K562 (cell line): ENCODE results near the gene DGCR8. TPM values are rescaled to one million over a fixed set of nuclear protein-coding genes. Genes with fewer than 3 reads are reported as not detected.

Source experiments
- ATAC-seq: fragments of 200-7000 bp; cut with Tn5 transposase; 3 replicates; pipeline ENCODE4 v1.9.1; 2020; ENCODE audit warnings: moderate library complexity
- BruUV-seq: library from RNA; stranded (reverse); fragments of 400-500 nt; replicated peaks from 2 replicates; lab custom pipeline; 2021; lab: Mats Ljungman, UMichigan
- CTCF ChIA-PET: fragments of 300-600 bp; formaldehyde crosslinking; extraction: SDS; loops from one replicate; lab custom pipeline; 2021; ENCODE audit warnings: low intra/inter-chr PET ratio; lab: Yijun Ruan, JAX
- POLR2A ChIA-PET: fragments of 300-600, 350-650 bp; sonication (Branson Sonifier 250); formaldehyde crosslinking; extraction: SDS; loops from one replicate; lab custom pipeline; 2021; ENCODE audit warnings: antibody characterized with exemption, inconsistent platforms; lab: Yijun Ruan, JAX
- DNase-seq, 4 experiments: peaks; one replicate each; pipeline versions ENCODE4 v3.0.0 to v3.0.0-alpha.2; 2011 to 2018; ENCODE audit warnings: low spot score in 3 of 4, mixed read lengths in 3 of 4; ENCODE audit errors: extremely low read depth in 1 of 4
- FAIRE-seq: peaks from 2 replicates; lab custom pipeline; 2011; peaks lifted over from hg19 to GRCh38; lab: Jason Lieb, UNC
- H2AFZ ChIP-seq: 2 replicates; pipeline ENCODE4 v1.6.0; 2011; ENCODE audit warnings: low read depth, low read length, control low read depth, inconsistent platforms
- H3K27ac ChIP-seq: fragments of 200-600 bp; 3 replicates; pipeline ENCODE4 v1.8.0; 2011; ENCODE audit warnings: low read depth, mild to moderate bottlenecking, control low read depth, inconsistent platforms, low read length, moderate library complexity, mixed read lengths; ENCODE audit errors: extremely low read depth
- H3K27me3 ChIP-seq, 2 experiments: fragments of 300-600 bp in 1 of 2; 2 replicates in 1 of 2; 3 replicates in 1 of 2; pipeline versions ENCODE4 v1.6.0 to v1.8.0; 2011; ENCODE audit warnings: inconsistent platforms in 2 of 2, low read length in 2 of 2, mild to moderate bottlenecking in 1 of 2, mixed read lengths in 1 of 2, moderate library complexity in 1 of 2; ENCODE audit not compliant: control insufficient read depth in 2 of 2, insufficient read depth in 2 of 2
- H3K36me3 ChIP-seq: fragments of 300-600 bp; 3 replicates; pipeline ENCODE4 v1.8.0; 2011; ENCODE audit warnings: mild to moderate bottlenecking, low read length, inconsistent platforms; ENCODE audit not compliant: control insufficient read depth, insufficient read depth
- H3K4me1 ChIP-seq, 2 experiments: fragments of 200-600 bp in 1 of 2; replicated peaks in 1 of 2; 2 replicates in 1 of 2; 3 replicates in 1 of 2; pipeline versions ENCODE4 v1.5.1 to v1.8.0; 2011; ENCODE audit warnings: inconsistent platforms in 2 of 2, low read length in 2 of 2, mild to moderate bottlenecking in 1 of 2, mixed read lengths in 1 of 2, moderate library complexity in 1 of 2; ENCODE audit not compliant: control insufficient read depth in 2 of 2, insufficient read depth in 2 of 2
- H3K4me2 ChIP-seq: 2 replicates; pipeline ENCODE4 v1.6.1; 2011; ENCODE audit warnings: low read length, control low read depth, inconsistent platforms, mixed read lengths; ENCODE audit not compliant: insufficient read depth
- H3K4me3 ChIP-seq: fragments of 200-600 bp; sonication (generic), shearing (Covaris generic); 2 replicates; pipeline ENCODE4 v1.5.1; 2016; ENCODE audit warnings: control low read depth, inconsistent platforms
- H3K79me2 ChIP-seq: fragments of 200-600 bp; 3 replicates; pipeline ENCODE4 v1.8.0; 2011; ENCODE audit warnings: low read length, inconsistent platforms; ENCODE audit not compliant: control insufficient read depth, insufficient read depth
- H3K9ac ChIP-seq, 2 experiments: 2 replicates each; pipeline versions ENCODE4 v1.6.0 to v1.6.1; 2011; ENCODE audit warnings: low read depth in 2 of 2, low read length in 2 of 2, control low read depth in 1 of 2, inconsistent platforms in 1 of 2, mild to moderate bottlenecking in 1 of 2, mixed read lengths in 1 of 2; ENCODE audit not compliant: insufficient read depth in 1 of 2
- H3K9me1 ChIP-seq: one replicate; pipeline ENCODE4 v1.6.0; 2011; ENCODE audit warnings: inconsistent platforms, mild to moderate bottlenecking, low read length, moderate library complexity; ENCODE audit not compliant: control insufficient read depth, insufficient read depth
- H3K9me3 ChIP-seq: replicated peaks from 2 replicates; pipeline ENCODE4 v1.5.1; 2011; ENCODE audit warnings: low read depth, low read length, inconsistent platforms; ENCODE audit not compliant: control insufficient read depth, insufficient read depth
- H4K20me1 ChIP-seq: replicated peaks from 2 replicates; pipeline ENCODE4 v1.6.1; 2011; ENCODE audit warnings: low read length, inconsistent platforms, mixed read lengths; ENCODE audit not compliant: control insufficient read depth, insufficient read depth
- CSDE1 ChIP-seq, 2 experiments: fragments of 450-650 bp; IDR thresholded peaks; 2 replicates each; pipeline ENCODE4 v1.6.1; 2016; ENCODE audit warnings: mild to moderate bottlenecking in 1 of 2
- GTF3C2 ChIP-seq: IDR thresholded peaks from 3 replicates; pipeline ENCODE4 v1.6.1; 2011; ENCODE audit warnings: borderline replicate concordance, mild to moderate bottlenecking, moderate library complexity; ENCODE audit not compliant: insufficient read length; ENCODE audit errors: extremely low read depth
- MAFF ChIP-seq: IDR thresholded peaks from 2 replicates; pipeline ENCODE4 v1.6.1; 2012; ENCODE audit warnings: low read length, improper control_type of control experiment
- MAFK ChIP-seq: IDR thresholded peaks from 2 replicates; pipeline ENCODE4 v1.6.1; 2011; ENCODE audit warnings: low read length, improper control_type of control experiment
- MLX ChIP-seq, 2 experiments: fragments of 450-650 bp in 1 of 2; sonication (generic) in 1 of 2; formaldehyde crosslinking; conservative IDR thresholded peaks; 2 replicates each; pipeline versions ENCODE4 v1.4.0 to v1.8.1; 2020 to 2022; ENCODE audit warnings: mild to moderate bottlenecking in 1 of 2, missing genetic modification reagents in 1 of 2
- SETDB1 ChIP-seq: IDR thresholded peaks from one replicate; pipeline ENCODE4 v1.6.1; 2012; ENCODE audit warnings: low read length, control low read depth, inconsistent platforms
- SRF ChIP-seq, 2 experiments: fragments of 250-450, 450-650 bp in 1 of 2; sonication (Bioruptor Pico) in 1 of 2; sonication (generic) in 1 of 2; formaldehyde crosslinking; IDR thresholded peaks; 2 replicates each; pipeline versions ENCODE4 v1.5.0 to v1.5.1; 2020 to 2022; ENCODE audit warnings: mild to moderate bottlenecking in 1 of 2, missing genetic modification reagents in 1 of 2
- TBL1XR1 ChIP-seq, 2 experiments: IDR thresholded peaks; 2 replicates each; pipeline ENCODE4 v1.6.1; 2012; ENCODE audit warnings: improper control_type of control experiment in 2 of 2, low read length in 2 of 2, mild to moderate bottlenecking in 1 of 2
- ZNF318 ChIP-seq, 2 experiments: fragments of 450-650 bp; IDR thresholded peaks; 2 replicates each; pipeline ENCODE4 v1.6.1; 2016; ENCODE audit warnings: mild to moderate bottlenecking in 2 of 2, borderline replicate concordance in 1 of 2, low read depth in 1 of 2, moderate library complexity in 1 of 2
- WGBS: fragments of 100-300 bp; shearing (Covaris generic); methylation state at CpG from one replicate; pipeline ENCODE4 v1.1.6; 2016; ENCODE audit warnings: low coverage, mixed read lengths; ENCODE audit not compliant: insufficient coverage; ENCODE audit errors: missing lambda C conversion rate; 5-methylcytosine and 5-hydroxymethylcytosine counted together
- in situ Hi-C: fragments of 300-500 bp; cut with MboI; formaldehyde crosslinking; loops from 4 replicates; pipeline ENCODE4 v1.15.0; 2018; ENCODE audit warnings: inconsistent platforms, mixed read lengths
- intact Hi-C: fragments of 100-400 bp; cut with micrococcal nuclease; formaldehyde crosslinking; loops from 2 replicates; pipeline ENCODE4 v1.14.2; 2022
- polyA plus RNA-seq, 8 experiments: library from polyadenylated mRNA; depleted of rRNA in 4 of 8; stranded (reverse) in 5 of 8; unstranded in 3 of 8; fragments of >200 nt; fragmentation: Nextera tagmentation in 2 of 8; fragmentation: Illumina TruSeq in 1 of 8; extraction: Ambion mirVana in 2 of 8; extraction: Trizol in 1 of 8; gene quantifications; 2 replicates each; pipeline versions ENCODE4 v1.2.1 to v1.2.3, GENCODE V29; 2011 to 2014; ENCODE audit warnings: inconsistent platforms in 1 of 8, missing spikeins in 1 of 8
- total RNA-seq, 7 experiments: library from RNA; depleted of rRNA in 6 of 7; stranded (reverse); fragments of >200 nt in 6 of 7; fragmentation: Illumina TruSeq in 2 of 7; extraction: Trizol in 2 of 7; gene quantifications; 2 replicates each; pipeline versions ENCODE4 v1.2.1 to v1.2.3, GENCODE V29; 2011 to 2021; ENCODE audit warnings: low replicate concordance in 1 of 7

DGCR8 gene
- total and polyA plus RNA-seq, 9 of the 15 experiments (the other 6 are each of a cell fraction or from before 2014, with no cell fraction given), result 5.9 to 144 (median 80.1) TPM

- POLR2A ChIA-PET, result interaction anchor here (0.6 to 19.4 kb wide), 17 partner anchors 5 to 859 kb away, joined by 3 to 513 read pairs (median 3); partner anchors contain the start of genes RANBP1, TANGO2 and TRMT2A
- no peak overlapping the region for H2AFZ ChIP-seq
- TF ChIP-seq TBL1XR1 (IDR thresholded peaks at IDR 0.05; ENCODE audit: low read length in 2 of 2), result 0 out of 4 replicates have a peak, but pooled peaks of 1 of the 2 experiments have one; percentile 15
- TF ChIP-seq ZNF318 (IDR thresholded peaks at IDR 0.05; ENCODE audit: borderline replicate concordance in 1 of 2, low read depth in 1 of 2), result no peak
- TF ChIP-seq SETDB1, result peak; percentile 38
- no peak for TF ChIP-seq MLX (CRISPR knock-in tag; conservative IDR thresholded peaks at IDR 0.05)
- 0 out of 4 replicates have a peak, but pooled peaks of 1 of the 2 experiments have one; percentile 20 for TF ChIP-seq SRF (CRISPR knock-in tag; IDR thresholded peaks at IDR 0.05)
- no peak for TF ChIP-seq CSDE1 (IDR thresholded peaks at IDR 0.05)
- no peak for TF ChIP-seq MAFF
- TF ChIP-seq GTF3C2, result no peak
- TF ChIP-seq MAFK, result 0 out of 2 replicates have a peak, but pooled peaks have one; percentile 2
These were observed 8.2 kb downstream of the DGCR8 start for GRCh38 chr22:20088263-20088648.

More at GRCh38 chr22:20088263-20088648, 8.2 kb downstream of the DGCR8 start:
- BruUV-seq, result no TSS peak
- peaks cover 9% of the 10 kb centered on the region for H3K9me1 ChIP-seq
- no peak for ATAC-seq
- CTCF ChIA-PET, result no interaction called here
- DNase-seq, result no peak
- H3K27me3 ChIP-seq, result no peaks in the 10 kb centered on the region
- H3K9ac ChIP-seq, result peak overlapping the region in 1 of 2 experiments; percentile 53; a peak in 2 of 4 replicates
- intact Hi-C loops (no loop called here), in situ Hi-C loops (loop anchor here (5.0 kb wide), 1 partner anchor 116 kb away; no protein-coding TSS in a partner anchor)
- H3K36me3 ChIP-seq, result peaks cover 97% of the 10 kb centered on the region
- H3K27ac ChIP-seq, result no peak overlapping the region
- 95% methylated on average over 8 of the region's 8 CpGs for WGBS
- peaks cover 79% of the 10 kb centered on the region for H3K79me2 ChIP-seq
- H3K4me2 ChIP-seq, result no peak overlapping the region
- no peaks in the 10 kb centered on the region for H3K9me3 ChIP-seq
- FAIRE-seq, result no peak
- H3K4me3 ChIP-seq, result no peak overlapping the region
- peaks cover 26% of the 10 kb centered on the region for H4K20me1 ChIP-seq
- peaks cover 24 to 30% of the 10 kb centered on the region in 2 experiments for H3K4me1 ChIP-seq
